Skeletal muscle tissue (tissue), 4 donors: ENCODE data around the gene ANKRD44. TPM values are rescaled to one million over a fixed set of nuclear protein-coding genes. Genes with fewer than 3 reads are reported as not detected.

ENCODE experiments used
- H3K27ac ChIP-seq: one replicate; pipeline ENCODE4 v1.7.0; 2013; ENCODE audit warnings: mild to moderate bottlenecking, low read depth, low read length, inconsistent platforms
- H3K27me3 ChIP-seq, 3 donors: one replicate each; pipeline ENCODE4 v1.7.0; 2013; ENCODE audit warnings: low read length in 3 of 3; ENCODE audit not compliant: control insufficient read depth in 3 of 3, insufficient read depth in 3 of 3
- H3K36me3 ChIP-seq, 3 donors: one replicate each; pipeline ENCODE4 v1.7.0; 2013; ENCODE audit warnings: low read length in 3 of 3; ENCODE audit not compliant: control insufficient read depth in 3 of 3, insufficient read depth in 3 of 3
- H3K4me1 ChIP-seq, 3 donors: one replicate each; pipeline ENCODE4 v1.7.0; 2013; ENCODE audit warnings: low read length in 3 of 3, mild to moderate bottlenecking in 3 of 3; ENCODE audit not compliant: control insufficient read depth in 3 of 3, insufficient read depth in 3 of 3
- H3K4me3 ChIP-seq, 3 donors: one replicate each; pipeline ENCODE4 v1.7.0; 2013; ENCODE audit warnings: low read length in 3 of 3
- H3K9ac ChIP-seq, 3 donors: one replicate each; pipeline ENCODE4 v1.7.0; 2013; ENCODE audit warnings: low read length in 3 of 3, mild to moderate bottlenecking in 3 of 3, moderate library complexity in 2 of 3, low read depth in 1 of 3
- H3K9me3 ChIP-seq, 3 donors: one replicate each; pipeline ENCODE4 v1.7.0; 2013; ENCODE audit warnings: low read length in 3 of 3; ENCODE audit not compliant: control insufficient read depth in 3 of 3
- total RNA-seq: library from RNA; depleted of rRNA; stranded (reverse); fragments of >200 nt; gene quantifications from one replicate; pipeline ENCODE4 v1.2.3, GENCODE V29; 2014
- donor health status: Osteomylitis.

The ANKRD44 gene
- total RNA-seq, 1 donor from 2014 or later, result 26.6 TPM

GRCh38 chr2:197207106-197207505 lies 103.5 kb downstream of the ANKRD44 start:
- Histone ChIP-seq H3K4me1 (peaks cover 0 to 18% (median 8%) of the 10 kb centered on the region in 3 donors), H3K27ac (no peak overlapping the region)

GRCh38 chr2:197205585-197206215 lies 104.9 kb downstream of the ANKRD44 start:
- Histone ChIP-seq H3K36me3 (no peaks in the 10 kb centered on the region), H3K27me3 (no peaks in the 10 kb centered on the region), H3K9me3 (no peaks in the 10 kb centered on the region), H3K4me3 (no peak overlapping the region), H3K27ac (no peak overlapping the region), H3K9ac (no peak overlapping the region), H3K4me1 (peaks cover 0 to 12% (median 8%) of the 10 kb centered on the region in 3 donors)

More at GRCh38 chr2:197207106-197207505, 103.5 kb downstream of the ANKRD44 start:
- H3K9me3 ChIP-seq, result no peaks in the 10 kb centered on the region
- H3K4me3 ChIP-seq, result no peak overlapping the region
- no peaks in the 10 kb centered on the region for H3K36me3 ChIP-seq
- no peaks in the 10 kb centered on the region for H3K27me3 ChIP-seq
- no peak overlapping the region for H3K9ac ChIP-seq

- H3K9ac ChIP-seq, result no peak overlapping the region
- H3K4me3 ChIP-seq, result no peak overlapping the region
- no peaks in the 10 kb centered on the region for H3K9me3 ChIP-seq
- H3K36me3 ChIP-seq, result no peaks in the 10 kb centered on the region
- peaks cover 0 to 8% (median 6%) of the 10 kb centered on the region in 3 donors for H3K4me1 ChIP-seq
- no peaks in the 10 kb centered on the region for H3K27me3 ChIP-seq
- H3K27ac ChIP-seq, result no peak overlapping the region
Measured at GRCh38 chr2:197204519-197205250, 105.9 kb downstream of the ANKRD44 start.

- Histone ChIP-seq H3K9ac (no peak overlapping the region), H3K27me3 (no peaks in the 10 kb centered on the region), H3K4me3 (no peak overlapping the region), H3K4me1 (peaks cover 0 to 8% (median 6%) of the 10 kb centered on the region in 3 donors), H3K9me3 (no peaks in the 10 kb centered on the region), H3K27ac (no peak overlapping the region), H3K36me3 (no peaks in the 10 kb centered on the region)
Measured at GRCh38 chr2:197201874-197202273, 108.7 kb downstream of the ANKRD44 start.

- H3K27me3 ChIP-seq, result no peaks in the 10 kb centered on the region
- no peaks in the 10 kb centered on the region for H3K36me3 ChIP-seq
- H3K4me1 ChIP-seq, result peaks cover under 1 to 8% (median 6%) of the 10 kb centered on the region in 3 donors
- no peak overlapping the region for H3K27ac ChIP-seq
- H3K4me3 ChIP-seq, result no peak overlapping the region
- no peaks in the 10 kb centered on the region for H3K9me3 ChIP-seq
- H3K9ac ChIP-seq, result no peak overlapping the region
Measured at GRCh38 chr2:197200762-197201058, 109.9 kb downstream of the ANKRD44 start.

GRCh38 chr2:197200051-197200761 lies 110.4 kb downstream of the ANKRD44 start:
- Histone ChIP-seq H3K4me1 (peaks cover 4 to 9% (median 8%) of the 10 kb centered on the region in 3 donors), H3K9ac (no peak overlapping the region), H3K4me3 (no peak overlapping the region), H3K36me3 (no peaks in the 10 kb centered on the region), H3K27ac (no peak overlapping the region), H3K27me3 (no peaks in the 10 kb centered on the region), H3K9me3 (no peaks in the 10 kb centered on the region)

- no peaks in the 10 kb centered on the region for H3K36me3 ChIP-seq
- H3K27me3 ChIP-seq, result no peaks in the 10 kb centered on the region
- no peaks in the 10 kb centered on the region for H3K9me3 ChIP-seq
- H3K27ac ChIP-seq, result no peak overlapping the region
- no peak overlapping the region for H3K9ac ChIP-seq
- peaks cover 5% of the 10 kb centered on the region in 3 donors for H3K4me1 ChIP-seq
- no peak overlapping the region for H3K4me3 ChIP-seq
Measured at GRCh38 chr2:197198890-197199289, 111.7 kb downstream of the ANKRD44 start.

- H3K27me3 ChIP-seq, result no peaks in the 10 kb centered on the region
- H3K9me3 ChIP-seq, result no peaks in the 10 kb centered on the region
- H3K4me1 ChIP-seq, result peaks cover 5% of the 10 kb centered on the region in 3 donors
- H3K9ac ChIP-seq, result no peak overlapping the region
- no peaks in the 10 kb centered on the region for H3K36me3 ChIP-seq
- no peak overlapping the region for H3K4me3 ChIP-seq
- H3K27ac ChIP-seq, result no peak overlapping the region
Measured at GRCh38 chr2:197197895-197198311, 112.7 kb downstream of the ANKRD44 start.

GRCh38 chr2:197196541-197197180 lies 113.9 kb downstream of the ANKRD44 start:
- Histone ChIP-seq H3K27me3 (no peaks in the 10 kb centered on the region), H3K9me3 (no peaks in the 10 kb centered on the region), H3K4me1 (peaks cover 5% of the 10 kb centered on the region in 3 donors), H3K9ac (no peak overlapping the region), H3K27ac (no peak overlapping the region), H3K36me3 (no peaks in the 10 kb centered on the region), H3K4me3 (no peak overlapping the region)
